ENCODE data around the gene PLEKHH2. TPM values are rescaled to one million over a fixed set of nuclear protein-coding genes. Genes with fewer than 3 reads are reported as not detected.

The PLEKHH2 gene
- total RNA-seq, 1 experiment from 2014 or later: 3.1 TPM

DNA sequence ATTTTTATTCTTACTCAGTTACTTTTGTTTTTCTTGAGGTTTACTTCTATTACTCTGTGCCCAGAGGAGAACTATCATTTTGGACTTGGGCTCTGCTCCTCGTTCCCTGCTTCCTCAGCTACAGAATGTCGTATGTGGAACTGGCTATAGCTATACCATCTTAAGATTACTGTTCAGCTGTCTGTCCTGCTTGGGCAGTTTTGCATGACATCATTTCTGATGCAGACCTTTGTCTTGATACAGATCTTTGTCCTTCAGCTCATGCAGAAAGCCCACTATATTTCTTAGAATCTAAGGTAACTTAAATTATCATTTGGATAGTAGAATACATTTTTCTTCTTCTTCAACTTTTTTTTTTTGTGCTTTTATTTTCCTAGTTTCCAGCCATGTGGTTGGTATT is 52.9 kb downstream of the PLEKHH2 start:
- Mint-ChIP-seq H3K4me3 (no peak overlapping the region), H3K9me3 (no peaks in the 10 kb centered on the region), H3K36me3 (ENCODE audit: insufficient read depth in 1 of 3, low read depth in 3 of 3) (no peaks in the 10 kb centered on the region), H3K4me1 (no peaks in the 10 kb centered on the region), H3K27me3 (ENCODE audit: low read depth) (no peaks in the 10 kb centered on the region), H3K27ac (no peak overlapping the region)
- Histone ChIP-seq H3K4me2 (ENCODE audit: insufficient read depth, insufficient read length, low read length) (no peak overlapping the region), H3K9me3 (ENCODE audit: control insufficient read depth, low read depth, low read length) (no peaks in the 10 kb centered on the region), H2BK5ac (ENCODE audit: insufficient read length, low read length) (no peak overlapping the region), H4K8ac (replicated peaks; ENCODE audit: insufficient read length, low read depth, low read length) (no peak overlapping the region), H3K9ac (ENCODE audit: extremely low read depth, insufficient read length, low read length) (no peak overlapping the region), H4K20me1 (ENCODE audit: control insufficient read depth, insufficient read depth, insufficient read length) (no peaks in the 10 kb centered on the region), H2BK12ac (ENCODE audit: insufficient read length, low read depth, low read length) (no peak overlapping the region), H3K56ac (ENCODE audit: insufficient read length, low read depth, low read length) (no peak overlapping the region), H3K79me1 (ENCODE audit: insufficient read depth, low read depth, low read length, poor library complexity, severe bottlenecking) (no peaks in the 10 kb centered on the region), H4K91ac (ENCODE audit: insufficient read length, low read depth, low read length) (no peak overlapping the region), H2AFZ (ENCODE audit: low read length) (no peak overlapping the region), H4K5ac (ENCODE audit: insufficient read length, low read depth, low read length) (no peak overlapping the region), H2BK120ac (ENCODE audit: low read depth, low read length, poor library complexity, severe bottlenecking) (no peak overlapping the region), H2BK15ac (ENCODE audit: low read depth, low read length) (no peak overlapping the region), H3K23me2 (ENCODE audit: insufficient read length, low read depth, low read length, poor library complexity, severe bottlenecking) (no peaks in the 10 kb centered on the region), H2BK20ac (ENCODE audit: low read depth, low read length, poor library complexity, severe bottlenecking) (no peak overlapping the region), H3K23ac (ENCODE audit: insufficient read length, low read depth, low read length) (no peak overlapping the region), H3K4ac (ENCODE audit: low read depth, low read length) (no peak overlapping the region), H3K14ac (ENCODE audit: insufficient read depth, low read length) (no peak overlapping the region), H3K79me2 (ENCODE audit: insufficient read depth, low read length) (no peaks in the 10 kb centered on the region), H3K4me1 (ENCODE audit: insufficient read depth, low read length) (no peaks in the 10 kb centered on the region), H3T11ph (ENCODE audit: low read length) (no peak overlapping the region), H3K27ac (ENCODE audit: insufficient read length, low read depth, low read length) (no peak overlapping the region), H2AK5ac (ENCODE audit: insufficient read length, low read length) (no peak overlapping the region), H3K18ac (ENCODE audit: insufficient read length, low read depth, low read length) (no peak overlapping the region), H3K27me3 (ENCODE audit: insufficient read depth, low read length) (no peaks in the 10 kb centered on the region)
- WGBS (ENCODE audit: extremely low coverage, insufficient read length, low lambda C conversion rate): no CpG with 5 or more reads among the region's 2 CpGs
- DNase-seq: no peak
- TF ChIP-seq, protein P1, sequence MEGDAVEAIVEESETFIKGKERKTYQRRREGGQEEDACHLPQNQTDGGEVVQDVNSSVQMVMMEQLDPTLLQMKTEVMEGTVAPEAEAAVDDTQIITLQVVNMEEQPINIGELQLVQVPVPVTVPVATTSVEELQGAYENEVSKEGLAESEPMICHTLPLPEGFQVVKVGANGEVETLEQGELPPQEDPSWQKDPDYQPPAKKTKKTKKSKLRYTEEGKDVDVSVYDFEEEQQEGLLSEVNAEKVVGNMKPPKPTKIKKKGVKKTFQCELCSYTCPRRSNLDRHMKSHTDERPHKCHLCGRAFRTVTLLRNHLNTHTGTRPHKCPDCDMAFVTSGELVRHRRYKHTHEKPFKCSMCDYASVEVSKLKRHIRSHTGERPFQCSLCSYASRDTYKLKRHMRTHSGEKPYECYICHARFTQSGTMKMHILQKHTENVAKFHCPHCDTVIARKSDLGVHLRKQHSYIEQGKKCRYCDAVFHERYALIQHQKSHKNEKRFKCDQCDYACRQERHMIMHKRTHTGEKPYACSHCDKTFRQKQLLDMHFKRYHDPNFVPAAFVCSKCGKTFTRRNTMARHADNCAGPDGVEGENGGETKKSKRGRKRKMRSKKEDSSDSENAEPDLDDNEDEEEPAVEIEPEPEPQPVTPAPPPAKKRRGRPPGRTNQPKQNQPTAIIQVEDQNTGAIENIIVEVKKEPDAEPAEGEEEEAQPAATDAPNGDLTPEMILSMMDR (conservative IDR thresholded peaks at IDR 0.05): no peak

Measured in H9 (cell line).